Progenitor cell of endocrine pancreas (in vitro differentiated cells): Measurements from ENCODE around the gene CBR1. TPM values are rescaled to one million over a fixed set of nuclear protein-coding genes. Genes with fewer than 3 reads are reported as not detected.

Source experiments
- total RNA-seq: library from RNA; stranded (reverse); gene quantifications from 2 replicates; pipeline ENCODE4 v1.2.1, GENCODE V29; 2021

CBR1 gene
- total RNA-seq, 1 donor from 2014 or later: 13.2 TPM

Other genes with a start within 250 kb of the CBR1 start
- 45.8 and 45.9 TPM in 2 replicates for gene SETD4, start 9.5 kb upstream of the CBR1 start, total RNA-seq
- not detected in 2 replicates for gene CBR3, start 65.1 kb downstream of the CBR1 start, total RNA-seq
- 47.7 and 57.4 TPM in 2 replicates for gene DOP1B, start 86.8 kb downstream of the CBR1 start, total RNA-seq